ENCODE data around the gene KDM7A.

- TF ChIP-seq CTCF (IDR thresholded peaks at IDR 0.05) = no peak
- no peak for TF ChIP-seq CHD4 (IDR thresholded peaks at IDR 0.05; ENCODE audit: borderline replicate concordance)
- TF ChIP-seq CEBPB (IDR thresholded peaks at IDR 0.05) = no peak
- no peak for TF ChIP-seq RAD21 (conservative IDR thresholded peaks at IDR 0.05 in 1 of 2, IDR thresholded peaks at IDR 0.05 in 1 of 2)
- no peak for TF ChIP-seq POLR2A (IDR thresholded peaks at IDR 0.05; ENCODE audit: low read length)
- TF ChIP-seq MAX (IDR thresholded peaks at IDR 0.05) = no peak
- no peak for TF ChIP-seq PBX3 (IDR thresholded peaks at IDR 0.05)
- no peak for TF ChIP-seq BCL3 (IDR thresholded peaks at IDR 0.05)
- no peak for TF ChIP-seq RARB (CRISPR knock-in tag; IDR thresholded peaks at IDR 0.05)
- TF ChIP-seq JUN (IDR thresholded peaks at IDR 0.05) = no peak
- TF ChIP-seq REST (IDR thresholded peaks at IDR 0.05) = no peak
- no peak for TF ChIP-seq CHD2 (IDR thresholded peaks at IDR 0.05; ENCODE audit: low read length, partially characterized antibody)
- no peak for TF ChIP-seq RFX5 (IDR thresholded peaks at IDR 0.05)
These were observed 116.5 kb downstream of the KDM7A start for GRCh38 chr7:140060243-140060630.

Data from A549 (cell line).